ENCODE results near the gene MTA1. TPM values are rescaled to one million over a fixed set of nuclear protein-coding genes. Genes with fewer than 3 reads are reported as not detected.

Gene MTA1
- total and polyA plus RNA-seq, 10 of the 15 experiments (the other 5 are each of a cell fraction or from before 2014, with no cell fraction given): 0.14 to 162 (median 30.6) TPM

DNA sequence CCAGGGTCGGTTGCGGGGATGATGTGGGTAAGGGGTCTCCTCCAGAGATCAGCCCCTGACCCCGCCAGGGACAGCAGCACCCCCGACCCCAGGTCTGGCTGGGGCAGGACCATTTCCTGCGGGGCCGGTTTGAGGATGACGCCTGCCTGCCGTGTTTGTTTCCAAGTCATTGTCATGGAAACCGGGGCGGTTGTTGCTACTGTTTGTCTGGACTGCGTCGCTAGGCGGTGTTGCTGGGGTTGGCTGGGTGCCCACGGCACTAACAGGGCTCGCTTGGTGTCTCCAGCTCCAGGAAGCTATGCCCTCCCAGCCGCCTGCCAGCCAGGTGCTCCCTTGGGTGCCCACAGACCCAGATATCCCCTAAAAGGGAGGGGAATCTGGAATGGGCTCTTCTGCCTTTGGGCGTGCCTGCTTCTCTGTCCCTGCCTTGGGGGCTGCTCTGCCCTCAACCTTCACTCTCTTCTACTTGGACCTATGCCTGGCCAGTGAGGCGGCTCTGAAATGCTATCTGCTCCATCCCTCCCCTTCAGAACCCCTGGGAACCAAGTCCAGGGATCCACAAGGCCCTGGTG lies 62.3 kb downstream of the MTA1 start (continued):
- TF ChIP-seq, protein P1, sequence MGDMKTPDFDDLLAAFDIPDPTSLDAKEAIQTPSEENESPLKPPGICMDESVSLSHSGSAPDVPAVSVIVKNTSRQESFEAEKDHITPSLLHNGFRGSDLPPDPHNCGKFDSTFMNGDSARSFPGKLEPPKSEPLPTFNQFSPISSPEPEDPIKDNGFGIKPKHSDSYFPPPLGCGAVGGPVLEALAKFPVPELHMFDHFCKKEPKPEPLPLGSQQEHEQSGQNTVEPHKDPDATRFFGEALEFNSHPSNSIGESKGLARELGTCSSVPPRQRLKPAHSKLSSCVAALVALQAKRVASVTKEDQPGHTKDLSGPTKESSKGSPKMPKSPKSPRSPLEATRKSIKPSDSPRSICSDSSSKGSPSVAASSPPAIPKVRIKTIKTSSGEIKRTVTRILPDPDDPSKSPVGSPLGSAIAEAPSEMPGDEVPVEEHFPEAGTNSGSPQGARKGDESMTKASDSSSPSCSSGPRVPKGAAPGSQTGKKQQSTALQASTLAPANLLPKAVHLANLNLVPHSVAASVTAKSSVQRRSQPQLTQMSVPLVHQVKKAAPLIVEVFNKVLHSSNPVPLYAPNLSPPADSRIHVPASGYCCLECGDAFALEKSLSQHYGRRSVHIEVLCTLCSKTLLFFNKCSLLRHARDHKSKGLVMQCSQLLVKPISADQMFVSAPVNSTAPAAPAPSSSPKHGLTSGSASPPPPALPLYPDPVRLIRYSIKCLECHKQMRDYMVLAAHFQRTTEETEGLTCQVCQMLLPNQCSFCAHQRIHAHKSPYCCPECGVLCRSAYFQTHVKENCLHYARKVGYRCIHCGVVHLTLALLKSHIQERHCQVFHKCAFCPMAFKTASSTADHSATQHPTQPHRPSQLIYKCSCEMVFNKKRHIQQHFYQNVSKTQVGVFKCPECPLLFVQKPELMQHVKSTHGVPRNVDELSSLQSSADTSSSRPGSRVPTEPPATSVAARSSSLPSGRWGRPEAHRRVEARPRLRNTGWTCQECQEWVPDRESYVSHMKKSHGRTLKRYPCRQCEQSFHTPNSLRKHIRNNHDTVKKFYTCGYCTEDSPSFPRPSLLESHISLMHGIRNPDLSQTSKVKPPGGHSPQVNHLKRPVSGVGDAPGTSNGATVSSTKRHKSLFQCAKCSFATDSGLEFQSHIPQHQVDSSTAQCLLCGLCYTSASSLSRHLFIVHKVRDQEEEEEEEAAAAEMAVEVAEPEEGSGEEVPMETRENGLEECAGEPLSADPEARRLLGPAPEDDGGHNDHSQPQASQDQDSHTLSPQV (IDR thresholded peaks at IDR 0.05): no peak
- TF ChIP-seq, protein P2, sequence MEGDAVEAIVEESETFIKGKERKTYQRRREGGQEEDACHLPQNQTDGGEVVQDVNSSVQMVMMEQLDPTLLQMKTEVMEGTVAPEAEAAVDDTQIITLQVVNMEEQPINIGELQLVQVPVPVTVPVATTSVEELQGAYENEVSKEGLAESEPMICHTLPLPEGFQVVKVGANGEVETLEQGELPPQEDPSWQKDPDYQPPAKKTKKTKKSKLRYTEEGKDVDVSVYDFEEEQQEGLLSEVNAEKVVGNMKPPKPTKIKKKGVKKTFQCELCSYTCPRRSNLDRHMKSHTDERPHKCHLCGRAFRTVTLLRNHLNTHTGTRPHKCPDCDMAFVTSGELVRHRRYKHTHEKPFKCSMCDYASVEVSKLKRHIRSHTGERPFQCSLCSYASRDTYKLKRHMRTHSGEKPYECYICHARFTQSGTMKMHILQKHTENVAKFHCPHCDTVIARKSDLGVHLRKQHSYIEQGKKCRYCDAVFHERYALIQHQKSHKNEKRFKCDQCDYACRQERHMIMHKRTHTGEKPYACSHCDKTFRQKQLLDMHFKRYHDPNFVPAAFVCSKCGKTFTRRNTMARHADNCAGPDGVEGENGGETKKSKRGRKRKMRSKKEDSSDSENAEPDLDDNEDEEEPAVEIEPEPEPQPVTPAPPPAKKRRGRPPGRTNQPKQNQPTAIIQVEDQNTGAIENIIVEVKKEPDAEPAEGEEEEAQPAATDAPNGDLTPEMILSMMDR (IDR thresholded peaks at IDR 0.05 in 2 of 3, conservative IDR thresholded peaks at IDR 0.05 in 1 of 3; ENCODE audit: control insufficient read depth in 2 of 3, extremely low read depth in 1 of 3, insufficient read depth in 1 of 3, low read depth in 3 of 3, low read length in 3 of 3): peak in 2 of 3 experiments; percentile 13 to 46; a peak in 1 of 6 replicates
- peak; percentile 23; the same call in 1 of the 2 replicates for TF ChIP-seq NBN (IDR thresholded peaks at IDR 0.05)
- TF ChIP-seq MEF2B (IDR thresholded peaks at IDR 0.05; ENCODE audit: partially characterized antibody, poor library complexity, severe bottlenecking): peak; percentile 72
- no peak for TF ChIP-seq BCL11A (IDR thresholded peaks at IDR 0.05; ENCODE audit: low read depth, low read length)
- TF ChIP-seq BMI1 (IDR thresholded peaks at IDR 0.05; ENCODE audit: borderline replicate concordance): peak; percentile 96
- TF ChIP-seq MTA2 (IDR thresholded peaks at IDR 0.05; ENCODE audit: low read depth): peak; percentile 24; the same call in 1 of the 2 replicates
- 0 out of 2 replicates have a peak, but pooled peaks have one; percentile 23 for TF ChIP-seq MYB (IDR thresholded peaks at IDR 0.05; ENCODE audit: borderline replicate concordance, low read depth, low read length)
- peak in 1 of 2 experiments; percentile 47; a peak in 1 of 4 replicates for TF ChIP-seq BHLHE40 (IDR thresholded peaks at IDR 0.05; ENCODE audit: borderline replicate concordance in 1 of 2, low read depth in 2 of 2, low read length in 1 of 2)
- TF ChIP-seq RB1 (IDR thresholded peaks at IDR 0.05; ENCODE audit: borderline replicate concordance): 0 out of 2 replicates have a peak, but pooled peaks have one; percentile 33
- 0 out of 2 replicates have a peak, but pooled peaks have one; percentile 16 for TF ChIP-seq TCF3 (IDR thresholded peaks at IDR 0.05; ENCODE audit: borderline replicate concordance, insufficient read depth, low read depth, low read length)
- TF ChIP-seq ATF7 (IDR thresholded peaks at IDR 0.05; ENCODE audit: low read depth): peak; percentile 77; the same call in 1 of the 2 replicates
- TF ChIP-seq, protein P3, sequence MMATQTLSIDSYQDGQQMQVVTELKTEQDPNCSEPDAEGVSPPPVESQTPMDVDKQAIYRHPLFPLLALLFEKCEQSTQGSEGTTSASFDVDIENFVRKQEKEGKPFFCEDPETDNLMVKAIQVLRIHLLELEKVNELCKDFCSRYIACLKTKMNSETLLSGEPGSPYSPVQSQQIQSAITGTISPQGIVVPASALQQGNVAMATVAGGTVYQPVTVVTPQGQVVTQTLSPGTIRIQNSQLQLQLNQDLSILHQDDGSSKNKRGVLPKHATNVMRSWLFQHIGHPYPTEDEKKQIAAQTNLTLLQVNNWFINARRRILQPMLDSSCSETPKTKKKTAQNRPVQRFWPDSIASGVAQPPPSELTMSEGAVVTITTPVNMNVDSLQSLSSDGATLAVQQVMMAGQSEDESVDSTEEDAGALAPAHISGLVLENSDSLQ (IDR thresholded peaks at IDR 0.05): peak; percentile 44; the same call in 1 of the 2 replicates
- TF ChIP-seq HDGF (IDR thresholded peaks at IDR 0.05): peak; percentile 85
- TF ChIP-seq TCF12 (IDR thresholded peaks at IDR 0.05; ENCODE audit: low read depth, low read length): no peak
- TF ChIP-seq FOXK2 (IDR thresholded peaks at IDR 0.05): peak; percentile 54; the same call in 1 of the 2 replicates
- TF ChIP-seq, protein P4, sequence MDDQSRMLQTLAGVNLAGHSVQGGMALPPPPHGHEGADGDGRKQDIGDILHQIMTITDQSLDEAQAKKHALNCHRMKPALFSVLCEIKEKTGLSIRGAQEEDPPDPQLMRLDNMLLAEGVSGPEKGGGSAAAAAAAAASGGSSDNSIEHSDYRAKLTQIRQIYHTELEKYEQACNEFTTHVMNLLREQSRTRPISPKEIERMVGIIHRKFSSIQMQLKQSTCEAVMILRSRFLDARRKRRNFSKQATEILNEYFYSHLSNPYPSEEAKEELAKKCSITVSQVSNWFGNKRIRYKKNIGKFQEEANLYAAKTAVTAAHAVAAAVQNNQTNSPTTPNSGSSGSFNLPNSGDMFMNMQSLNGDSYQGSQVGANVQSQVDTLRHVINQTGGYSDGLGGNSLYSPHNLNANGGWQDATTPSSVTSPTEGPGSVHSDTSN (IDR thresholded peaks at IDR 0.05; ENCODE audit: insufficient replicate concordance, low read depth, low read length): peak; percentile 55
